ENCODE results near the gene MPP1.
A peak's percentile ranks its signal among the peaks of the same experiment; 100 is the strongest.

MPP1 gene

DNA sequence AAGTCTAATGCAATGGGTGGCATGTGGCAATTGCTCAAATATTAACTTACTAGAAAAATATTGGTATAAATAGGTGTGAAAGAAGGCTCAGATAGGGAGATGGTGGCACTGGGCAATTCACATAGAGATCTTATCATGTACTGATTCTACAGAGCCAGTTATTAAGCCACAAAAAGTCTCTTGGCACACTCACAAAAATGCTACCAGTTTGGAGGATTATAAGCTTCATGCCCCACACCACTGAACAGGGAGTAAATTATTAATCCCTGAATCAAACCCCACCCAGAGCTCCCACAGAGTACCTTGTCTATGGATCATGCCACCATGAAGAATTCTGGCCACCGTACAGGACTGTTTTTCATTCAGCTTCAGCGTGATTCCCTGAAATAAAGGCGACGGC is 13.8 kb downstream of the MPP1 start:
- no peak for DNase-seq (ENCODE audit: low read depth in 2 of 2)
- TF ChIP-seq, protein P1, sequence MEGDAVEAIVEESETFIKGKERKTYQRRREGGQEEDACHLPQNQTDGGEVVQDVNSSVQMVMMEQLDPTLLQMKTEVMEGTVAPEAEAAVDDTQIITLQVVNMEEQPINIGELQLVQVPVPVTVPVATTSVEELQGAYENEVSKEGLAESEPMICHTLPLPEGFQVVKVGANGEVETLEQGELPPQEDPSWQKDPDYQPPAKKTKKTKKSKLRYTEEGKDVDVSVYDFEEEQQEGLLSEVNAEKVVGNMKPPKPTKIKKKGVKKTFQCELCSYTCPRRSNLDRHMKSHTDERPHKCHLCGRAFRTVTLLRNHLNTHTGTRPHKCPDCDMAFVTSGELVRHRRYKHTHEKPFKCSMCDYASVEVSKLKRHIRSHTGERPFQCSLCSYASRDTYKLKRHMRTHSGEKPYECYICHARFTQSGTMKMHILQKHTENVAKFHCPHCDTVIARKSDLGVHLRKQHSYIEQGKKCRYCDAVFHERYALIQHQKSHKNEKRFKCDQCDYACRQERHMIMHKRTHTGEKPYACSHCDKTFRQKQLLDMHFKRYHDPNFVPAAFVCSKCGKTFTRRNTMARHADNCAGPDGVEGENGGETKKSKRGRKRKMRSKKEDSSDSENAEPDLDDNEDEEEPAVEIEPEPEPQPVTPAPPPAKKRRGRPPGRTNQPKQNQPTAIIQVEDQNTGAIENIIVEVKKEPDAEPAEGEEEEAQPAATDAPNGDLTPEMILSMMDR (IDR thresholded peaks at IDR 0.05; ENCODE audit: low read depth, low read length), result no peak
- no peak overlapping the region for H3K4me3 ChIP-seq (replicated peaks in 1 of 2; ENCODE audit: low read depth in 2 of 2, low read length in 2 of 2)

DNA sequence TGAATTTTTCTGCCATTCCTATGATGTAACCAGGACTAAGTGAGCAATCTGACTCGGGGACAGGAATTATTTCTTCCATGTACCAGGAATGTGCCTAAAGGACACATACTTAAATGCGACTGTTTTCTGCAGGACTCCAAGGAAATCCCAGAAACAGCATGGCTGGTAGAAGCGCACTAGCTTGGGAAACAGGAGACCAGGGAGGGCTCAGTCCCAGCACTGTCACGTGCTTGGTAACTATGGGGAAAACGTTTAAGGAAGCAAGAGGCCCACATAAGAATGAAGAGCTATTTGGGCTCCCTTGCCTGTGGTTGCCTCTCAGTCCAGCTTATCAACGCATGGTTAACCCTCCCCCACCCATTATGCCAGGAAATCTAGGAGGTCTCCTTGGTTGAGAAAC is 19.6 kb downstream of the MPP1 start:
- H3K4me3 ChIP-seq (replicated peaks in 1 of 2; ENCODE audit: low read depth in 2 of 2, low read length in 2 of 2), result no peak overlapping the region
- TF ChIP-seq, protein P1 (IDR thresholded peaks at IDR 0.05; ENCODE audit: low read depth, low read length), result no peak
- DNase-seq (ENCODE audit: low read depth in 2 of 2), result peak in 1 of 2 donors; percentile 61

DNA sequence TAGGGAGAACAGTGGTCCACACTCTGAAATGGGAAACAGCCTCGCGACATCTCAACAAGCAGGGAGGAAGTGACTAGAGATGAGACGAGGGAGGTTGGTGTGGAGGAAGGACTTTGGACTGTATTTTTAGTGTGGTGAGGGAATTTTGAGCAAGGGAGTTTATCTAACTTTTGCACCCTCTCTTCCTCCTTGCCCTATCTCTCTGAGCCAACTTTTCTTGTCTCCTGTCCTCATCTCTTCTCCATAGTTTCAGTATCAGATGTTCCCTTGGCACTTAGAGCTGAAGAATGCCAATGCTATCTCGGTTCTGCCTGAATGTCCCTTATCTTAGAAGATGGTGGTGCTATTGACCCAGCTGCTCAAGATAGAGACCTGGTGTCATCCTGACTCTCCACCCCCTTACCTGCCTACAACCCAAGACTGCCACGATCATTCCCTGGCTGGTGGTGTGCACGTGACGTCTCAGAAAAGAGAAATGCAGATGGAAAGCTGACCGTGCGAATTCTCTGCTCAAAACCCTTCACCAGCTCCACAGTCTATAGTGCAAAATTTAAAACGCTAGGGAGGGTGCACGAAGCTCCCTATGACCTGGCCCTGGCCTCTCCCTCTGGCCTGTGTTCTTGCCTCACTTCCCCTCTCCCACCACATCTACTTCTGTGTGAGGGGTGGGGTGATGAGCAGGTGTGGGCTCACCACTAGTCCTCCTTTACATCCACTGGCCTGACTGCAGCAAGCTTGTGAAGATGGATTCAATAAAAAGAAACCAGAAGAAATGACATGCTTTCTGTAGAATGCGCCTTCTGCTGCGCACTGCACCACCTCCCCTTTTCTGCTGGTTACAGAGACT is 20.9 kb downstream of the MPP1 start:
- no peak for DNase-seq (ENCODE audit: low read depth in 2 of 2)
- TF ChIP-seq, protein P1 (IDR thresholded peaks at IDR 0.05; ENCODE audit: low read depth, low read length), result no peak
- no peak overlapping the region for H3K4me3 ChIP-seq (replicated peaks in 1 of 2; ENCODE audit: low read depth in 2 of 2, low read length in 2 of 2)

DNA sequence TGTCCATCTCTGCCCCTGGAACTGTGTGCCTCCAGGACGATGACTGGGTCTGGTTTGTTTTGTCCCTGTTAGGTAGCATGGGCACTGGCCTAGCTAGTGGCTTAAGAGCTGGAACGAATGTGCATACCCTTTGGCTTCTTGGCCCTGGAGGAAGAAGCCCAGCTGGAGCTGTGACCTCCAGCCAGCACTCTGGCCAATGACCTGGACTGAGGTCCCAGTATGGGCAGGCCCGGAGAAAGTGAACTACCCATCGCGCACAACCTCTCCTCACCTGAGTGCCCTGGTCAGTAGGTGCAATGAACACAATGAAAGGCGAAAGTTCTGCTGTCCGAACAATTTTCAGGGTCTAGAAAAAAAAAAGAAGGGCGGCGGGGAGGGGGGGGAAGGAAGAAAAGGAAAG is 24.3 kb downstream of the MPP1 start:
- no peak for DNase-seq (ENCODE audit: low read depth in 2 of 2)
- TF ChIP-seq, protein P1 (IDR thresholded peaks at IDR 0.05; ENCODE audit: low read depth, low read length), result no peak
- H3K4me3 ChIP-seq (replicated peaks in 1 of 2; ENCODE audit: low read depth in 2 of 2, low read length in 2 of 2), result no peak overlapping the region

DNA sequence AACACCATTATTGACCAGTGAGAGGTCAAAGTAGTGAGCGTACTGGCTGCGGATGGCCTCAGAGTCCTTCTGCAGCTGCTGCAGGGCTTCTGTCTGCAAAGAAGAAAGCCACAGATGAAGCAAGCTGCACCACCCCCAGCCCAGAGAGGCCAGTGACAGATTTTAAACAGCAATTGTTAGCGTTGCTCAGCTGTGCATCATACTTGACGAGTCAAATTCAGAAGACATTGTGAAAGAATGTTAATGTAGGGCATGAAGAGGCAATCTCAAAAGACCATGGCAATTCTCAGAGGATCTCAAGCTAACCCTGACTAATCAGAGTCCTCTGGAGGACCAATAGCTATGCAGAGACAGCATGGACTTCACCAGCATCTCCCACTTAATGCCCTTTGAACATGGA is 26.0 kb downstream of the MPP1 start:
- H3K4me3 ChIP-seq (replicated peaks in 1 of 2; ENCODE audit: low read depth in 2 of 2, low read length in 2 of 2), result no peak overlapping the region
- TF ChIP-seq, protein P1 (IDR thresholded peaks at IDR 0.05; ENCODE audit: low read depth, low read length), result no peak
- peak; percentile 18 to 82 for DNase-seq (ENCODE audit: low read depth in 2 of 2)

DNA sequence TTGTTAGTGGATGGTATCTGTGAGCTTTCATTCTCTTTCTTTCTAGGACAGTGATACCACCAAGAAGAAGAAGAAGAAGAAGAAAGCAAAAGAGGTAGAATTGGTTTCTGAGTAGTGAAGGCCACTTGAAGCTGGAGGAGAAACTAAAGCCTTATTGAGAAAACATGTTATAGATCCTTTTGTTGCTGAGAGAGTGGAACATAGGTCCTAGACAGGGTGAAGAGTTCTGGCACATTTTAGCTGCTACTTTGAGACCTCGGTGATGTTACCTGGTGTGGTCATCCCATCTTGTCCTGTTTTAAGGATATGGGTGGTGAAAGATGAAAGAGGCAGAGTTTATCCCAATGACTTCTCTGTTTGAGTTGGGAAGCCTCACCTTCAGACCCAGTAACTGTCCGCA is 28.5 kb downstream of the MPP1 start:
- H3K4me3 ChIP-seq (replicated peaks in 1 of 2; ENCODE audit: low read depth in 2 of 2, low read length in 2 of 2), result no peak overlapping the region
- TF ChIP-seq, protein P1 (IDR thresholded peaks at IDR 0.05; ENCODE audit: low read depth, low read length), result no peak
- DNase-seq (ENCODE audit: low read depth in 2 of 2), result no peak

Measured in cardiac fibroblast (primary cell).